Neural cell (in vitro differentiated cells): ENCODE results near the gene FSIP1. TPM values are rescaled to one million over a fixed set of nuclear protein-coding genes. Genes with fewer than 3 reads are reported as not detected.

ENCODE experiments used
- H2AFZ ChIP-seq: fragments of 200-600, 300-800 bp; sonication (generic), shearing (Covaris generic); 2 replicates; pipeline ENCODE4 v1.6.0; 2014; ENCODE audit warnings: low read depth, mild to moderate bottlenecking, antibody characterized with exemption, low read length, moderate library complexity
- H3F3A ChIP-seq: fragments of 200-600 bp; shearing (Covaris generic); 2 replicates; pipeline ENCODE4 v1.6.1; 2016; ENCODE audit warnings: mild to moderate bottlenecking, moderate library complexity, mixed read lengths, antibody characterized with exemption, low read length; ENCODE audit not compliant: insufficient read depth, poor library complexity, severe bottlenecking
- H3K27ac ChIP-seq: fragments of 200-600, 300-800 bp; sonication (generic), shearing (Covaris generic); 2 replicates; pipeline ENCODE4 v1.5.1; 2014; ENCODE audit warnings: mild to moderate bottlenecking, low read length, moderate library complexity
- H3K27me3 ChIP-seq: fragments of 300-800, 200-600 bp; sonication (generic), shearing (Covaris generic); 2 replicates; pipeline ENCODE4 v1.6.0; 2014; ENCODE audit warnings: mild to moderate bottlenecking, low read depth, low read length, moderate library complexity; ENCODE audit not compliant: insufficient read depth
- H3K36me3 ChIP-seq: fragments of 300-800, 200-600 bp; sonication (generic), shearing (Covaris generic); 2 replicates; pipeline ENCODE4 v1.5.1; 2014; ENCODE audit warnings: mild to moderate bottlenecking, antibody characterized with exemption, low read length, moderate library complexity; ENCODE audit not compliant: insufficient read depth
- H3K4me2 ChIP-seq: fragments of 300-800, 200-600 bp; sonication (generic), shearing (Covaris generic); 2 replicates; pipeline ENCODE4 v1.6.0; 2014; ENCODE audit warnings: mild to moderate bottlenecking, low read length
- H3K4me3 ChIP-seq: fragments of 300-800, 200-600 bp; sonication (generic), shearing (Covaris generic); 2 replicates; pipeline ENCODE4 v1.5.1; 2014; ENCODE audit warnings: mild to moderate bottlenecking, low read length, moderate library complexity
- H3K79me2 ChIP-seq: fragments of 200-600 bp; shearing (Covaris generic); replicated peaks from 2 replicates; pipeline ENCODE4 v1.6.0; 2014; ENCODE audit warnings: mild to moderate bottlenecking, low read length, moderate library complexity; ENCODE audit not compliant: insufficient read depth
- H3K9ac ChIP-seq: fragments of 300-800, 200-600 bp; sonication (generic), shearing (Covaris generic); 2 replicates; pipeline ENCODE4 v1.6.1; 2016; ENCODE audit warnings: mild to moderate bottlenecking, low read length, mixed read lengths
- H3K9me2 ChIP-seq: fragments of 200-600 bp; shearing (Covaris generic); 2 replicates; pipeline ENCODE4 v1.6.1; 2016; ENCODE audit warnings: mild to moderate bottlenecking, low read length, mixed read lengths; ENCODE audit not compliant: insufficient read depth
- H3K9me3 ChIP-seq: fragments of 200-600, 300-800 bp; sonication (generic), shearing (Covaris generic); 2 replicates; pipeline ENCODE4 v1.6.1; 2016; ENCODE audit warnings: mild to moderate bottlenecking, mixed run types, low read length, moderate library complexity, mixed read lengths
- H4K20me1 ChIP-seq: fragments of 200-600 bp; shearing (Covaris generic); 2 replicates; pipeline ENCODE4 v1.6.1; 2016; ENCODE audit warnings: mild to moderate bottlenecking, mixed run types; ENCODE audit not compliant: insufficient read depth
- CTCF ChIP-seq: fragments of 450-650 bp; IDR thresholded peaks from 2 replicates; pipeline ENCODE4 v1.5.1; 2014; ENCODE audit warnings: antibody characterized with exemption, mild to moderate bottlenecking, moderate library complexity; ENCODE audit not compliant: poor library complexity, severe bottlenecking
- EP300 ChIP-seq: fragments of 450-650 bp; conservative IDR thresholded peaks from 2 replicates; pipeline ENCODE4 v1.6.1; 2014; ENCODE audit warnings: antibody characterized with exemption, mild to moderate bottlenecking, moderate library complexity; ENCODE audit not compliant: poor library complexity, severe bottlenecking
- EZH2 ChIP-seq: fragments of 200-600, 300-800 bp; shearing (Covaris generic), sonication (generic); IDR thresholded peaks from 2 replicates; pipeline ENCODE4 v1.6.1; 2014; ENCODE audit warnings: antibody characterized with exemption, low read length, borderline replicate concordance, mild to moderate bottlenecking; ENCODE audit not compliant: insufficient read depth, poor library complexity, severe bottlenecking
- MXI1 ChIP-seq: fragments of 450-650 bp; conservative IDR thresholded peaks from 2 replicates; pipeline ENCODE4 v1.6.1; 2014; ENCODE audit warnings: antibody characterized with exemption, mild to moderate bottlenecking; ENCODE audit not compliant: poor library complexity, severe bottlenecking
- POLR2AphosphoS5 ChIP-seq: IDR thresholded peaks from 2 replicates; pipeline ENCODE4 v1.6.1; 2012
- RAD21 ChIP-seq: fragments of 450-650 bp; conservative IDR thresholded peaks from 2 replicates; pipeline ENCODE4 v1.6.1; 2014; ENCODE audit warnings: antibody characterized with exemption, mild to moderate bottlenecking, moderate library complexity
- REST ChIP-seq: IDR thresholded peaks from 2 replicates; pipeline ENCODE4 v1.6.1; 2012; ENCODE audit warnings: borderline replicate concordance
- SMC3 ChIP-seq: fragments of 450-650 bp; conservative IDR thresholded peaks from 2 replicates; pipeline ENCODE4 v1.6.1; 2014; ENCODE audit warnings: antibody characterized with exemption, mild to moderate bottlenecking, moderate library complexity; ENCODE audit not compliant: poor library complexity
- TAF1 ChIP-seq: IDR thresholded peaks from 2 replicates; pipeline ENCODE4 v1.6.1; 2012; ENCODE audit warnings: low read depth
- polyA plus RNA-seq: library from polyadenylated mRNA; depleted of rRNA; stranded (reverse); fragments of >200 nt; gene quantifications from 2 replicates; pipeline ENCODE4 v1.2.3, GENCODE V29; 2014

Gene FSIP1
- polyA plus RNA-seq, 1 donor from 2014 or later = 3.8 TPM

GRCh38 chr15:39644136-39644535 is 138.5 kb downstream of the FSIP1 start:
- no peaks in the 10 kb centered on the region for H3K36me3 ChIP-seq
- TF ChIP-seq TAF1 = no peak
- no peak for TF ChIP-seq POLR2AphosphoS5
- no peak for TF ChIP-seq RAD21
- no peak for TF ChIP-seq SMC3
- TF ChIP-seq EZH2 = no peak
- no peak for TF ChIP-seq MXI1
- TF ChIP-seq EP300 = no peak
- TF ChIP-seq CTCF = no peak
- TF ChIP-seq REST = no peak
- no peak overlapping the region for H3K4me3 ChIP-seq
- H3K9ac ChIP-seq = no peak overlapping the region
- H3K27ac ChIP-seq = no peak overlapping the region
- no peaks in the 10 kb centered on the region for H4K20me1 ChIP-seq
- no peaks in the 10 kb centered on the region for H3K9me3 ChIP-seq
- no peaks in the 10 kb centered on the region for H3K27me3 ChIP-seq
- H3K79me2 ChIP-seq = no peaks in the 10 kb centered on the region
- H3F3A ChIP-seq = no peaks in the 10 kb centered on the region
- H3K4me2 ChIP-seq = no peak overlapping the region
- no peak overlapping the region for H2AFZ ChIP-seq
- no peaks in the 10 kb centered on the region for H3K9me2 ChIP-seq

- H2AFZ ChIP-seq = no peak overlapping the region
- no peak overlapping the region for H3K4me3 ChIP-seq
- H3K27me3 ChIP-seq = no peaks in the 10 kb centered on the region
- no peaks in the 10 kb centered on the region for H3F3A ChIP-seq
- no peaks in the 10 kb centered on the region for H3K9me2 ChIP-seq
- H3K4me2 ChIP-seq = no peak overlapping the region
- no peak overlapping the region for H3K9ac ChIP-seq
- no peaks in the 10 kb centered on the region for H3K79me2 ChIP-seq
- no peaks in the 10 kb centered on the region for H3K9me3 ChIP-seq
- H3K36me3 ChIP-seq = no peaks in the 10 kb centered on the region
- no peak for TF ChIP-seq REST
- TF ChIP-seq EP300 = no peak
- TF ChIP-seq POLR2AphosphoS5 = no peak
- TF ChIP-seq EZH2 = no peak
- TF ChIP-seq CTCF = no peak
- TF ChIP-seq TAF1 = no peak
- TF ChIP-seq MXI1 = no peak
- no peak for TF ChIP-seq RAD21
- no peak for TF ChIP-seq SMC3
- no peaks in the 10 kb centered on the region for H4K20me1 ChIP-seq
- no peak overlapping the region for H3K27ac ChIP-seq
These were observed 138.9 kb downstream of the FSIP1 start for GRCh38 chr15:39643727-39644126.
